Stimulated activated CD8-positive, alpha-beta memory T cell treated with anti-CD3 and anti-CD28 coated beads, Interleukin-12 subunit alpha, Interleukin-12 subunit beta, amount 100 ng/mL, for 24 hours (primary cell): Measurements from ENCODE around the gene FAM43A.
A peak's percentile ranks its signal among the peaks of the same experiment; 100 is the strongest.

ENCODE experiments used
- DNase-seq: peaks from one replicate; pipeline ENCODE4 v3.0.0-alpha.2; 2020; ENCODE audit errors: extremely low read depth

FAM43A gene, protein sequence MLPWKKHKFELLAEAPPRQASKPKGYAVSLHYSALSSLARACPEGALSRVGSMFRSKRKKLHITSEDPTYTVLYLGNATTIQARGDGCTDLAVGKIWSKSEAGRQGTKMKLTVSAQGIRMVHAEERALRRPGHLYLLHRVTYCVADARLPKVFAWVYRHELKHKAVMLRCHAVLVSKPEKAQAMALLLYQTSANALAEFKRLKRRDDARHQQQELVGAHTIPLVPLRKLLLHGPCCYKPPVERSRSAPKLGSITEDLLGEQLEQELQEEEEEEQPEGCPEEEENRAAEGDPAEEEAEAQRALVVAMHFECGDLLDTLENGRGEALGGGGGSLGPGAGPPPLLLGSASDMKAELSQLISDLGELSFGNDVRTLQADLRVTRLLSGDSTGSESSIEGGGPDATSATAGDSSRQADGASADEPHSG

DNA sequence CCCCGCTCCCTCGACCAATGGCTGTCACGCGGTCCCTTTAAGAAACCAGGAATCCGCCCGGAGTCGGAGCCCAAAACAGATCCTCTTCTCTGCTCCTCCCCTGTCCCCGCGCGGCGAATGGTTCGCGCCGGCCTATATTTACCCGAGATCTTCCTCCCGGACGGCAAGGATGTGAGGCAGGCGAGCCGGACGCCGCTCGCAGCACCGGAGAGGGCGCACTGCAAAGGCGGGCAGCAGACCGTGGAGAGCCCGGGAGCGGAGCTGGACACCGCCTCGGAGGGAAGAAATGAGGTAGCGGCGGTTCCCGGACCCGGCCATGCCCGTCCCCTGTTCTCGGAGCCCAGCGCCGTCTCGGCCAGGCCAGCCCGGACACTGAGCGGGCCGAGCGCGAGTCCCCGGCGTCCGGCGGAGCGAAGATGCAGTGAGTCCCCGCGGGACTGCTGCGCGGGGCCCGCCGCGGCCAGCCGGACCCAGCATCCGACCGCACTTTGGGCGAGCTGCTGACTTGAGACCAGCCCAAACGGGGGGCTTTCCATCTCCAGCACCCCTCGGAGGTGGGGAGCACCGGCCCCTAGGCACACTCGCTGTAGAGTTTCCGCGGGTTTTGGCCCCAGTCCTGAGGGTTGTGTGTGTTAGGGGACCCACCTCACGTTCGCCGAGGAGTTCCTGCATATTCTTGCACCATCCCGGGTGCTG, at the start of gene FAM43A:
TSS of gene FAM43A (plus strand) at position 166 of the 696 bp plus-strand sequence. CDS start 944 bp downstream, outside the sequence.
- no peak for DNase-seq

DNA sequence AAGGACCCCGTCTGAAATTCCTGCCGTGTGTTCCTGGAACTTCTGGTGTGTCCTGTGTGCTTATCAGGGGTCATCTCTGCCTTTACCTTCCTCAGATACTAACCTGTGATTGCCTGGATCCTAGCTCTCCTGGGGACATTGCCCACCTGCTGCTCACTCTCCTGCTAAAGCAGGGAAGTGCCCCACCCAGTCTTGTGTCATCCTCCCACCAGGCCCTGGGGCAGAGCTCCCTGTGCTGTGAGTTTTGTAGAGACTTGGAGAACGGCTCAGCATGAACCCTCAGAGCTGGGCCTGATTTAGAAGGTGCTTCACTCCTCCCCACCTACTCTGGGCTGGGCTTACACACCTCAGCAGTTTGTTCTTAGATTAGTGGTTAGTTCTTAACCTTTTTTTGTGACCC, 48.6 kb upstream of the FAM43A start:
- DNase-seq, result no peak

GRCh38 chr3:194637541-194638400, 47.9 kb upstream of the FAM43A start:
- DNase-seq, result no peak

GRCh38 chr3:194638991-194639605, 46.6 kb upstream of the FAM43A start:
- DNase-seq, result no peak

GRCh38 chr3:194640829-194641228, 44.9 kb upstream of the FAM43A start:
- no peak for DNase-seq

GRCh38 chr3:194642769-194643168, 42.9 kb upstream of the FAM43A start:
- no peak for DNase-seq

- no peak for DNase-seq
Measured at GRCh38 chr3:194647747-194648146, 37.9 kb upstream of the FAM43A start.

DNA sequence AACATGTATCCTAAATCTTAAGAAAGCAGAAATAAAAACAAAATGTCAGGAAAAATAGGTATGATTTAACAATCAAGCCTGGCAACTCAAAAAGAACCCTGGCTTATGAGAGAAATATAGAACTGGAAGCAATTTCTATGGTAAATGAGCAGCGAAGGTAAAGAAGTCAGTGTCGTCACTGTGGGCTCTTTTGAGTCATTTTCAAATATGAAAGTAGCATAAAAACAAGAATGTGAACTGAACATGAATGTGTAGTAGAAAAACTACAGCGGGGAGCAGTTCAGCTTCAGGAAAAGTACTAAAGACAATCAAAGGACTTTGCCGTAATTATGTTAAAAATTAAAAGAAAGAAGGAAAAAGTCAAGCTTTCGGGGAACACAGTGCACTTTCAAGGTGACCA, 31.2 kb upstream of the FAM43A start:
- no peak for DNase-seq

DNA sequence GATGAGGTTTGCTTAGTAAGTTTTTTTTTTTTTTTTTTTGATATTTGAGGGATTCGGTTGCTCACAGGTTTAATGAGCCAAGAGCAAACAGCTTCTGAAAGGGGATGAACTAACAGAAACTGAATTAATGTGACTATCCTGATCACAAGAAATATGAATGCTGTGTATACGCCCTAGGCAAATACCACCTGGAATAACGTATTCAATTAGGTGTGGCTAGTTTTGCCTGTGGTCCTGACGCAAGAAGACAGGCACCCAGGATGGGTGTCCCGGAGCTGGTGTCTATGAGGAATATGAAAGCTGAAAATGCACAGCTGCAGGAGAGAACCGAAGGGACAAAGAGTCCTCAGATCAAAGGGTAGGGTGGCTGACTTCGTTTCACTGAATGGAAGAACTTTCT, 28.2 kb upstream of the FAM43A start:
- no peak for DNase-seq

DNA sequence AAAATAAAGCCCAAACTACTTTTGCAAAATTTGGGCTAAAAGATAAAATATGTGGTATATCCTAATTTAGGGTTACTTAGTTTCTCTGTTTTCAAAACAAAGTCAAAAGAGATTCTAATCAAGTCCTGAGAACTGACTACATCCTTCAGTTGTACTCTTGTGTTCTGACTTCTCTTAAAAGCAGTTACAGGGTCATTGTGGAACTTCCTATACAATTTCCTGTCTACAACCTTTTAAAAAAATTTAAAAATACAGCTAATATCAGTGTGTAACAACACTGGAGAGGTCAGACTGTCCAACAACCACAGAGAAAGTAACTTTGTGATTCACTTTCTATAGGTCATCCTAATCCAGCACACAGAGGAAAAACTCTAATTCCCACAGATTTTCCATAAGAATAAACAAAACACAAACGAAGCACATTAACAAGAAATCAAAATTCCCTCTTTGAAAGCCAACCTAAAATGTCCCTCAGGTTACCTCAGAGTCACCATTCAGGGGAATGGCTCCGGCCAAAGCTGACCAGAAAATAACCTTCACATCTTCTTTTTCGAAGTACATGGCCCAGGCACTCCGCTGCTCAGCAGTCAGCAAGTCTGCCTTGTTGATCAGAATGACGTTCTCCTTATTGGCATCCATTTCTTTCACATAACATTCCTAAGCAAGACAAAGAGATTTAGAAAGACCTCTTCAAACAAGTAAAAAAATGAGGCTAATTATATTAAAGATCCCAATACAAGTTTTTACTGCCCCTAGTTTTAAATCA, 27.0 kb upstream of the FAM43A start:
- no peak for DNase-seq

DNA sequence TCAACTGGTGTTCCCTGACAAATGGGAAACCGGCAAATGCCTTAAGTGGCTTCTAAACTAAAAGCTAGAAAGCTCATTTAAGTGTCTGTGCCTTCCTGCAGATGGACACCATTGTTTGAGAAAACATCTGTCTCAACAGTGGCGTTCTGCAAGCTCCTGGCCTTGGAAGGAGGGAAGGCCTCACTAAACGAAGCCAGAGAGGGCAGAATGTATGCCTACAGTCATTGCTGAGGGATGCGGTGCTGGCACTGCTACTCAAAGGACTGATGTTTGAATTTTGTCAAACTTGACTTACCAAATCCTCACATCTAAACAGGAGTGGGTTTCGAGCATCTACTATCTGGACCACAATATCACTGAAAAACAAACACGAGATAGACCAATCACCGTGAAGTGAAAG, 25.9 kb upstream of the FAM43A start:
- no peak for DNase-seq

DNA sequence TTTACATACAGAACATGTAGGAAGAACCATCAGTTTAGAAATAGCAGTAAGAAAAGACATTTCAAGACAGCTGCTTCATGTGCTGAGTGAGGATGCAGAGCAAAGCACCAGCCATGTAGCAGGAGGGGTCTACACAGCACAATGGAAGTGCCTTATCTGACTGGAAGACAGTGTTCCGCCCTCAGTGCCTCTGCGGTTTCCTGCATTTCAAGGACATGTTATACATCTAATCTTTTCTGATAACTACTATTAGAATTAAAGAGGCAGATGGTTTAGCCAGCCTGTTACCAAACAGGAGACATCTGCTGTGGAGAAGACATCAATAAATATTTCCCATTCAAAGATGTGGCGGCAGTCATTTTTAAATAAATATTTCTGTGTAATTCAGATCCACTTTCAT, 24.3 kb upstream of the FAM43A start:
- no peak for DNase-seq

DNA sequence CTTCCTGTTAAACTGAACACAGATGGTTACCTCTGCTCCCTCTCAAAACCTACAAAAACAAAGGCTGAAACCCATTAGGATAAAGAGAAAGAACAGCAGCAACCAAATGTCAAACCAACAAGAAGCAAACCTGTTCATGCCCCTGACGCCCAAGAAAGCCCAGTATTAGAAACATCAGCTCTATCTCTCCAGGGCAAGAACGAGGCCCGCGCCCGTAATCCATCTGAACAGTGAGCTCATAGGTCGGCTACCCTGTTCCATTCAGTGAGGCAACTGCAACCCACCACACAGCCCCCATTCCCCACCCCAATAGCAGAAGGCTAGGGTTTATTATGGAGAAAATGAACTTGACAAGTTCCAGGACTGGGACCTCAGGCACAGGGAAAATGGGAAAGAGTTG, 23.7 kb upstream of the FAM43A start:
- DNase-seq, result no peak

DNA sequence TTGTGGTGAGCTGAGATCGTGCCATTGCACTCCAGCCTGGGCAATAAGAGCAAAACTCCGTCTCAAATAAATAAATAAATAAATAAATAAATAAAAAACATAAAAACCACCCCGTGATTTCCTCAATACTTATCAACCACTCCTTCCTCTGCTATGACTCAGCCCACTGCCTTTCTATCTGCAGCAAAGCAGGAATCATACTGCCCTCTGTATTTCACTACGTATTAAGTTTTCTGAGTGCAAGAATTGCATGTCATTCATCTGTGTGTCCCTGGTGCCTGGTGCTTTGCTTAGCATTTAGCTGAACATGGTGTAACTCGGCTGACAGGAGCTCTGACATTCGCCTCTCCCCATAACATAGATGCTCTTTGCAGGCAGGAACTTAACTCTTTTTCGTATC, 20.8 kb upstream of the FAM43A start:
- no peak for DNase-seq

DNA sequence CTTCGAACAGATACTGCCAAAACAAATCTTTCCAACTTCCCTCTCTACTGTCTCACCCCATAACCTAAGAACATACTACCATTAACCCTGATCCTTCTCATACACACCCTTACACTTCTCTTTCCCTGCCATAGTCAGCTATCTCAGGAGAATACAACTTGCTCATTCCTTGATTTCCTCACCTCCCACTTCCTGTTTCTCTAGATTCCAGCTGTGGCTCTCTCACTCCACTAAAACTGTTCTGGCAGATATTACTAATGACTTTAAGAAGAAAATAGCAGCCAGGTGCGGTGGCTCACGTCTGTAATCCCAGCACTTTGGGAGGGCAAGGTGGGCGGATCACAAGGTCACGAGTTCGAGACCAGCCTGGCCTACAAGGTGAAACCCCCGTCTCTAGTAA, 18.3 kb upstream of the FAM43A start:
- no peak for DNase-seq

GRCh38 chr3:194671511-194671899, 14.2 kb upstream of the FAM43A start:
- DNase-seq, result no peak

- peak; percentile 73 for DNase-seq
Measured at GRCh38 chr3:194671900-194672808, 13.5 kb upstream of the FAM43A start, which contains the start of gene LSG1. LSG1 (minus strand) TSS chr3:194672191; CDS start chr3:194672162, 29 bp downstream.

DNA sequence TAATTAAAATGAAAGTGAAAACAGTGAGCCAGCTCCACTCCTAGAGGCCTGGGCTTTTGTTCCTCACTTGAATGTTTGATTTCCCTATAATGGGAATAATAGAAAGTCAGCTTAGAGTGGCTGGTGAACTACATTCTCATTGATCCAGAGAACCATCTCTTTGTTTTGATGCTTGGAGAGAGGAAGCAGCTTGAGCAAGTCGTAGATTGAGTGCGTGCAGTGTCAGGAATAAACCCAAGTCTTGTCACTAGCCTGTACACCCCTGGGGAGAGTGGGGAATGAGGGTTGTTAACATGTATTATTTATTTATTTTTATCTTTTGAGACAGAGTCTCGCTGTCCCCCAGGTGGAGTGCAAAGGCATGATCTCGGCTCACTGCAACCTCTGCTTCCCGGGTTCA, 12.8 kb upstream of the FAM43A start:
- no peak for DNase-seq

GRCh38 chr3:194673761-194674160, 11.9 kb upstream of the FAM43A start:
- DNase-seq, result no peak

DNA sequence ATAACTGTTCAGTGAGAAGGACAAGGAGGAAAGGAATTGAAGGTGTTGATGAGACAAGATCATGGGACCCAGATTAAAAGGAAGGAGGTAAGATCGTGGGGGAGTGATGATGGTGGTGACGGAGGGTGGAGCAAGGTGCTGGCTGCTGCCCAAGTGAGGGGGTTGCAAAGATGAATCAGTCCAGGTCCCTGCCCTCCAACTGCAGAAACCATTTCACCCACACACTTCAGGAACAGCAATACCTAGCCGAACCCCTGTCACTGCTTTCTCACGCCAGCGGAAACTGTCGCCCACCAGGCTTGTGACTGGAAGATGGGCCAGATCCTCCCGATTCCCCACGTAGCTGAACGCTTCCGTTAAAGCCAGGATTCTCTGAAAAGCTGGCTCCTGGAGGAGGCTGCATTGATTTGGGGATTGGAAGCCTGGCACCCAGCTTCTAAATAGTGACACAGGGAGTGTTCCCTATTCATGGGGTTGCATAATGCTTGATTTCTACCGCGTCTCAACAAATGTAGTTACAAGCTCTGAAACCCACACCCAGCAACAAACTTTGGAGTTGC, 10.5 kb upstream of the FAM43A start:
- DNase-seq, result no peak
